GM18870 (cell line): ENCODE data around the gene TBC1D5.
"Not testable (repeated sequence)": the region's sequence is repeated elsewhere in the genome, so short reads cannot be mapped to it uniquely, and the experiment has no call there.

Source experiments
- ATAC-seq: cut with Tn5 transposase; IDR thresholded peaks from one replicate; pipeline ENCODE4 v1.9.1; 2021; ENCODE audit warnings: moderate library complexity; ENCODE audit not compliant: unreplicated experiment

The TBC1D5 gene

DNA sequence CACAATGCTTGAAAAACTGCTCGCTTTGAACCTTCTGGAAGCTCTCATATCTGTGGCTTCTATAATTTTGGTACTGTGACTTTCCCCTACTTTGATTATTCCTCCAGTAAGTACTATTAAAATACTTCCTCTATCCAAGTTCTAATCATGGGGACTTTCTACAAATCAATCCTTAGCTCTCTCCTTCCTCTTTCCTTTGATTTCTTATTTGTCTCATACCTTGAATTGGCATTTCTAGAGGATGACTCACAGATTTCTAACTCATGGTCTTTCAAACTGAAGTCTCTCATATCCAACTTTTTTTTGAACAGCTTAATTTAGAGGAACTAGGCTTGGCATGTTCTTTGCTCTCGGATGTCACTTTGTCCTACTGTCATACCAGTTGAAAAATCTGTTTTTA, 241.8 kb downstream of the TBC1D5 start:
- ATAC-seq, result no peak

DNA sequence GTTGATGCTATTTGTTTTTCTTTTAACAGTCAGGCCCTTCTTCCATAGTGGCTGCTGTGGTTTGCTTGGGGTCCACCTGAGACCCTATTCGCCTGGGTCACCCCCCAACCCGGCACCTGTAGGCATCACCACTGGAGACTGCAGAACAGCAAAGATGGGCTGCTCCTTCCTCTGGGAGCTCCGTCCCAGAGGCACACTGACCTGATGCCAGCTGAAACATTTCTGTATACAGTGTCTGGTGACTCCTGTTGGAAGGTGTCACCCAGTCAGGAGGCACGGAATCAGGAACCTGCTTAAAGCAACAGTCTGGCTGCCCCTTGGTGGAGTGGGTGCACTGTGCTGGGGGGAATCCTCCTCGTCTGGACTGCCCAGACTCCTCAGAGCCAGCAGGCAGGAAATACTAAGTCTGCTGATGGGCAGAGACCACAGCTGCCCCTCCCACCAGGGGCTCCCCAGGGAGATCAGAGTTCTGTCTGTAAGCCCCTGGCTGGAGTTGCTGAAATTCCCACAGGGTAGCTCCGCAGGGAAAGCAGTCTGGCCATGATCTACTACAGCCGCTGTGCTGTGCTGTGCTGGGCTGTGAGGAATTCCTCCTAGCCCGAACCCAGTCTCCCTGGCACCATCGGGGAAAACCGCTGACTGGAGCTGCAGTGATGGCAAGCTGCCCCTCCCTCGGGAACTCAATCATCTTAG, 248.2 kb downstream of the TBC1D5 start:
- ATAC-seq, result no peak

DNA sequence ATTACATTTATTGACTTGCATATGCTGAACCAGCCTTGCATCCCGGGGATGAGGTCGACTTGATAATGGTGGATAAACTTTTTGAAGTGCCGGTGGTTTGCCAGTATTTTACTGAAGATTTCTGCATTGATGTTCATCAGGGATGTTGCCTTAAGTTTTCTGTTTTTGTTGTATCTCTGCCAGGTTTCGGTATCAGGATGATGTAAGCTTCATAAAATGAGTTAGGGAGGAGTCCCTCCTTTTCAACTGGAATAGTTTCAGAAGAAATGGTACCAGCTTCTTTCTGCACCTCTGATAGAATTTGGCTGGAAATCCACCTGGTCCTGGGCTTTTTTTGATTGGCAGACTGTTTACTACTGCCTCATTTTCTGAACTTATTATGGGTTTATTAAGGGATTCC, 250.8 kb downstream of the TBC1D5 start:
- no peak for ATAC-seq

DNA sequence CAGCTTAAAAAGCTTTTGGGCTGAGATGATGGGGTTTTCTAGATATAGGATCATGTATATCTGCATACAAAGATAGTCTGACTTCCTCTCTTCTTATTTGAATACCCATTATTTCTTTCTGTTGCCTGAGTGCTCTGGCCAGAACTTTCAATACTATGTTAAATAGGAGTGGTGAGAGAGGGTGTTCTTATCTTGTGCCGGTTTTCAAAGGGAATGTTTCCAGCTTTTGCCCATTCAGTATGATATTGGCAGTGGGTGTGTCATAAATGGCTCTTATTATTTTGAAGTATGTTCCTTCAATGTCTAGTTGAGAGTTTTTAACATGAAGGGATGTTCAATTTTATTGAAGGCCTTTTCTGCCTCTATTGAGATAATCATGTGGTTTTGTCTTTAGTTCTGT, 251.2 kb downstream of the TBC1D5 start:
- not testable (repeated sequence) for ATAC-seq

DNA sequence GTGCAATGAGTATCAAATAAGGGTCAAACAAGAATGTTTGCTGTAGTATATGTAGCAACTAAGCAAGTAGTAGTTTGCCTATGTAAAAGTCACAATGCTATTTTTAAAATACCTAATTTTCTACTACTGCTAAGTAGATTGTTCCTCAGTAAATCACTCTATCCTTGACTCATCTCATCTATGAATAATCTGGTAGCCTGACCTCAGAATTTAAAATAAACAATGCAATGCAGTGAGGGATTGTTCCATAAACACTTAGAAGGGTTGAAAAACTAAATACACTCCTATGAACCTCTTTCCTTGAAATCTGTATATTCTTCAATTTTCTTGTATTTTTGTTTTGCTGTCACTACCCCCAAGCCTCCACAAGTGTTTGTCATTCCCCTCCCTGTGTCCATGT, 253.3 kb downstream of the TBC1D5 start:
- ATAC-seq, result no peak

DNA sequence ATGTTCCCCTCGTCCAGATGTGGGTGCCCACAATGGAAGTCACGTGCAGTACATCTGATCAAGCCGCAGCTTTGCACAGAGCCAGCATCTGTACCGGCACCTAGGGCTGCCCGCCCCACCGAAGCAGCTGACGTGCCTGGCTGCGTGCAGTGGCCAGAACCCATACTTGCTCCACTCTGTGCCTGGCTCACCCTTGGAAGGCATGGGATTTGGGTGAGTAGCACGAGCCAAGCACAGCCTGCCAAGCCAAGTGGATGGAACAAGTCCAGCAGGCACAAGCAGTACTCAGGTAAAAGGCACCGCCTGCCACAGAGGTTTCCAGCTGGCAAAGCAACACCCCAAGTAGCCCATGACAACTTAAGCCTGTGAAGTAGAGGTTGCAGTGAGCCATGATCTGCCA, 261.3 kb downstream of the TBC1D5 start:
- ATAC-seq, result no peak

DNA sequence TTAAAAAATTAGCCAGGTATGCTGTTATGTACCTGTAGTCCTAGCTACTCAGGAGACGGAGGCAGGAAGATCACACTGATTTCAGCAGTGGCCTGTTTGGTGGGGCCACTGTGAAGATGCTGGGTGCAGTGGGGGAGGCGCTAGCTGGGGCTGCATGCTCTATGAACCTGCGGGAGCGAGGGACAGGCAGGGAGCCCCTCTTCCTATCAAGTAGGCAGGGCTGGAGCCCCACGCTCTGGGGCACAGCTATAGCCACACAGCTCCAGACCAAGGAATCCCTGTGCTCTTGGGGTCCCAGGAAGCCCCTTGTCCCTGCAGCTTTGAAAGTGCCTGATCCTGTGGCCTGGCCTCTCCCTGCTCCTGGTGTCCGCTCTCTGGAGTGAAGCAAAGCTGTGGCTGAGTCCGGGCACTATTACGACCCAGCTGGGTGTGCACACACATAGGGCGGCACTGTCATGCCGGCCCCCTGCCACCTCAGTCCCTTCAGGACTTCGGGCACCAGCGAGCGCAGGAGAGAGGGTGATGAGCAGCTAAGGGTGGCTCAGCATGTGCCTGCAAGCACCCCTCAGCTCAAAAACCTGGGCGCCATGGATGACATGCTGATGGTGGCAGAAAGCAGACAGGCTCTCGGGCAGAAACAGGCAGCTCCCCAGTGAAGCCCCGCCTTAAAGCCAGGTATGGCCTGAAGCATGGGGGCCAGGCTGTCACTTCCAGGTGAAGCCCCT, 262.6 kb downstream of the TBC1D5 start:
- ATAC-seq, result no peak

DNA sequence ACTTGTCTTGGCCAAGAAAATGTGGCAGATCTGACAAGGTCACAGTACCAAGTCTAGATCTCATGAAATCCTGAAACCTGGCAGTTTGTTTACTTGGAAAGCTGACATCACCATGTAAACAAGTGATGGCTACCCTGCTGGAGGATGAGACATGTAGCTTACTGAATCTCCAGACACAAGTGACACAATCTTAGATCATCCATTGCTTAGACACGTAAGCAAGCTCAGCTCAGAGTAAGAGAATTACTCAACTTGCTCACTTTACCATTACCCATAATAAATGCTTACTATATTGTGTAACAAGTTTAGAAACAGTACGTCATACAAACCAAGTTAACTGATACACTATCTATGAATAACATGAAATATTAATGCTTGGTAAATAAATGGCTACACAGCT, 263.8 kb downstream of the TBC1D5 start:
- ATAC-seq, result no peak

DNA sequence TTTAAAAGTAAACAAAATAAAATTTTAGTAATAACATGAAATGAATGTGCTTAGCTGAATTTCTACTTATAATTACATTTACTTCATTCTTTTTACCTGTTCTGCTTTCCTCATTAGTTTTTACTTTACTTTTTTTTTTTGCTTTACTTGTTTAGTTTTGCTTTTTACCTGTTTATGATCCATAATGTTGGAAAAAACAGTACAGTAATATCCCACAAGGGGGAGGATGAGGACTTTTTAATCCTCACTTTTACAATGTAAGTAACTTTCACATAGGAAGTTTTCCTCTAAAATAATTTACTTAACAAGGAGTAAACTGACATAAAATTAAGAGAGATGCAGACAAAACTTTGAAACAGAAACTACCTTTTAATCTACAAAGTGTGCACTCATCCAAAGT, 268.7 kb downstream of the TBC1D5 start:
- ATAC-seq, result no peak

DNA sequence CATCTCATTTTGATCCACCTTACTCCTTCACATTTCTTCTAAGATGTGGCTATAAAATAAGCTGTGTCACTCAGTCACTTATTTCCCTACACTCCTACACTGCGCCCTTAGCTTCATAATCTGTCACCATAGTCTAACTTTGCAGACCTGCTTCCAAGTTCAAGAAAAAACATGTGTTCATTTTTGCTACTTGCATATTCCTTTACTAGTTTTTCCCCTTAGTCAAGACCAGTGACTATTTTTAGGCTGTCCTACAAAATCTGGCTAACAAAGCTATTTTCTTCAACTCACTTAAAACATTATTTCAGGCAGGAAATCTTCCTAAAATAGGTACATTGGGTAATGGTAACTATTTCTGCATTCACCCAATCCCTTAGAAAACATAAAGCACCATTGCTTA, 272.5 kb downstream of the TBC1D5 start:
- ATAC-seq, result no peak

DNA sequence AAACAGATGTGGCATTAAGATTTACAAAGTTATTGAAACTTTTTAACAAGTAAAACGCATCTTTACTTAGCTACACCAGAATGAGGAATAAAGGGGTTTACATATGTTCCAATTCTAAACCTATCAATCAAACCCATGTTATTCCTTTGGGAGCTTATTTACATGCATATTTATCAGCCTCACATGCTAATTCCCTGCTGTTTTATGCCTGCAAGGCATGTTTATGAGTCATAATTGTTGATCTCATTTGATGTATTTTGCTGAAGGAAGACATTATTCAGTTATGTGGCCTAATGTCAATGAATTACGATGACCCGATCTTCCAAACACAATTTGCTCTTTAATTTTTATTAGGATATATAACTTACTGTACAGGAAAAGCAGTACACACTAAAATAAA, 272.9 kb downstream of the TBC1D5 start:
- no peak for ATAC-seq

DNA sequence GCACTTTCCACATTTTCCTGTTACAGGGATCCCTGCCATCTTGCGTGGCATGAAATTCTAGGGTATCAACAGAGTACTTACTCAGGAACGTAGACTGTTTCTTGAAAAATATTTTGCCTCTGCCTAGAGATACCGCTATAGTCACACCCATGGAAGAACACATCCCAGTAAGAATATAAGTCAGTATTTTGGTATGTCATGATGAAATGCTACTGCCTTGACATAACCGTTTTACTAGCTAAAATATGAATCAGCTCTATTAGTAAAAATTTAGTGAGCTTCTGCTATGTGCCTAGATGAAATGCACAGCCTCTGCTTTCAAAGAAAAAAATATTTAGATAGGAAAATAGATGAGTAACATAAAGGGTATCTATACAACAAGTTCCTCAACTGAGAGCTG, 276.4 kb downstream of the TBC1D5 start:
- ATAC-seq, result no peak

DNA sequence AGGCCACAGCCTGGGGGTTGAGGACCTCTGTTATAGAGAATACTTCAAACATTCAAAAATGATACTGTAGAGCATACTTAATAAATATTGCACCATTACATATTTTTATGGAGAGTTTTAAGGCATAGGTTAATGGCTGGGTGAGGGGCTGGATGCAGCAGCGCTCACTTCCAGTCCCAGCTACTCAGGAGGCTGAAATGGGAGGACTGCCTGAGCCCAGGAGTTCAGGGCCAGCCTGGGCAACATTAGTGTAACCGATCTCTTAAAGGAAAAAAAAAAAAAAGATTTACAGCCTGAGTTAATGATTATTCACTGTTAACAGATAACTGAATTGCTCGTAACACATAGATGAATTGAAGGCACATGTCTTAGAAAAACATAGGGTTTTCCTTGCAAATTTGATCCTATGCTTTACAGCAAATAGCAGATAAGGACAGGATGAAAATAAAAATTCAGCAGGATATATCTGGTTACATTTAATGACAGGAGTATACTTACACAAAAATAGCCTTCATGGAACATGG, 282.9 kb downstream of the TBC1D5 start:
- no peak for ATAC-seq

DNA sequence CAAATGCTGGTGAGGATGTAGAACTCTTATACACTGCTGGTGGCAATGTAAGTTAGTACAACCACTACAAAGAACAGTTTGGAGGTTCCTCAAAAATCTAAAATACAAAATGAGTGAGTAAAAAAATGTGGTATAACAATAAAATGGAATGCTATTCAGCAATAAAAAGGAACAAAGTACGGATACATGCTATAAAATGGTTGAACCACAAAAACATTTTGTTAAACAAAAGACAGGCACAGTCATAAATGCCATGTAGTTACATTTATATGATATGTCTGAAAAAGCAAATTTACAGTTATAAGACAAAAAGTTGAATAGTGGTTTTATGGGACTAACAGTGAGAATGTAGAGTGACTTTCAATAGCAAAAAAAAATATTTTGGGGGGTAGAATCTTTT, 285.8 kb downstream of the TBC1D5 start:
- ATAC-seq, result no peak

DNA sequence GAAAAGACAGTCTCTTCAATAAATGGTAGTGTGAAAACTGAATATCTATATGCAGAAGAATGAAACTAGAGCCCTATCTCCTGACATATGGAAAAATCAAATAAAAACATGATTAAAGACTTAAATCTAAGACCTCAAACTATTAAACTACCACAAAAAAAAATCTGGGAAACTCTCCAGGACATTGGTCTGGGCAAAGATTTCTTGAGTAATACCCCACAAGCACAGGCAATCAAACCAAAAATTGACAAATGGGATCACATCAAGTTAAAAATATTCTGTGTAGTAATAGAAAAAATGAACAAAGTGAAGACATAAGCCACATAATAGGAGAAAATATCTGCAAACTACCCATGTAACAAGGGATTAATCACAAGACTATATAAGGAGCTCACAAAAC, 286.4 kb downstream of the TBC1D5 start:
- no peak for ATAC-seq

DNA sequence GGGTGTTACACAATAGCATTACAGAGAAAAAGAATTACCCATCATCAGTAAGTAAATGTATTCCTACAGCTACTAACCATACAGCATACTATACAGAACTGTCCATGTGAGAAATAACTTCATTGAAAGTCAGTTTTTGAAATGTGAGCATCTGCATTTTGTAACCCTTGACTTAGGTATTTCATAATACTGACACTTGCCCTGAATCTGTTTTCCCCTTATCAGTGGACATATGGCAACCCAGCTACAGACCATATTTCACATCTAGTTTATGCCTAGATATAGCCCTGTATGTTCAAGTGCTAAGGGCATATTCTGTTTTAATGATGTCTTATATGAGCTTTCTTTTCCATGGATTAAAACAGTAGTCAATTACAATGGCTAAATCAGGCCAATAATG, 297.6 kb downstream of the TBC1D5 start:
- ATAC-seq, result no peak

DNA sequence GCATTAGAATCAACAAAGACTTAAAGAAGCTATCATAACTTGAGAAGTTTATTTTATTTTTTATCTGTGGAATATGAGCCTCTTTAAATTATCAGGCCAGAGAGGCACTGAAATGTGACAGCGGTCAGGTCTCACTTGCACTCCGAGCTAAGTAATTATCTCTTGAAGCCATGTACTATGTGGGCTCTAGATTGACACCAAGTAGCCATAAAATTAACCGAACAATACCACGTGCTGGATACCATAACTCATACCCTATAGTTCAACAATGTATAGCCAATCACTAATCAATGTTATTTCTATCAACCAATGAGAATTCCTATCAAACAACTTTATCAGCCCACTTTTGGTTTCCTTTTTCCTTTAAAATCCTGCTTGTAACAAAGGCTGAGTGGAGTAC, 299.3 kb downstream of the TBC1D5 start:
- ATAC-seq, result no peak

DNA sequence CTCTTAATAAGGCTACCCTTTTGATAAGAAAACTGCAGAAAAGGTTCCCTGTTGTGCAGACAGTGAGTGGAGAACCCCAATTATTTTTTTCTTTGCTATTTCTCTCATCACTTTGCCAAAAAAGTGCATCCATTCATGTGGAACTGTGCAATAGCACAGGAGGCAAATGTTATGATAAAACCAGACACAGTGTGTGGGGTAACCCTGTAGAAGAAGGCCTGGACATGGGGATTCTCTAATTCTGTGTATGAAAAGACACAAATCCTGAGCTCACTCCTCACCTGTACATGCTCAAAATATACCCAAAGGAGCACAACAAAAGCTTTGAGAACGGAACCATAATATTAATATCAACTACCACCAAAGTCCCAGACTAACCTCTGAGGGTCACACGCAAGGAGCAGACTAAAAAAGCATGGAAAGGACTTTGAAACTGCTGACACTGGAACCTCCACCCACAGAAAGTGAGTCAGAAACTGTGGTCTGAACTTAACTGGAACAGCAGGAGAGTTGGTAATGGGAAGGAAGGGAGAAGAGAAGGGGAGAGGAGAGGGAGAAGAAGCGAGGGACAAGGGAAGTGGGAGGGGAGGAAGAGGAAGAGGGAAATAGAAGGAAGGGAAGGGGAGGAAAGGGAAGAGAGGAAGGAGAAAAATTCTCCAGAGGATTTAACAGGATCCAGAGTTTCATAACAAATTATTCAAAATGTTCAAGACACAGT, 299.9 kb downstream of the TBC1D5 start:
- ATAC-seq, result no peak

DNA sequence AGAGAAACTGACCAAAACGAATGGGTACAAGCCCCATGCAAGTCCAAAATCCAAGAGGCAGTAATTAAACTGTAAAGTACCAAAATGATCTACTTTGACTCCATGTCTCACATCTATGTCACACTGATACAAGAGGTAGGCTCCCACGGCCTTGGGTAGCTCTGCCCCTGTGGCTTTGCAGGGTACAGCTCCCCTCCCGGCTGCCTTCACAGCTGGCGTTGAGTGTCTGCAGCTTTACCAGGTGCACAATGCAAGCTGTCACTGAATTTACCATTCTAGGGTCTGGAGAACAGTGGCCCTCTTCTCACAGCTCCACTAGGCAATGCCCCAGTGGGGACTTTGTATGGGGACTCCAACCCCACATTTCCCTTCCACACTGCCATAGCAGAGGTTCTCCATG, 308.6 kb downstream of the TBC1D5 start:
- ATAC-seq, result no peak

DNA sequence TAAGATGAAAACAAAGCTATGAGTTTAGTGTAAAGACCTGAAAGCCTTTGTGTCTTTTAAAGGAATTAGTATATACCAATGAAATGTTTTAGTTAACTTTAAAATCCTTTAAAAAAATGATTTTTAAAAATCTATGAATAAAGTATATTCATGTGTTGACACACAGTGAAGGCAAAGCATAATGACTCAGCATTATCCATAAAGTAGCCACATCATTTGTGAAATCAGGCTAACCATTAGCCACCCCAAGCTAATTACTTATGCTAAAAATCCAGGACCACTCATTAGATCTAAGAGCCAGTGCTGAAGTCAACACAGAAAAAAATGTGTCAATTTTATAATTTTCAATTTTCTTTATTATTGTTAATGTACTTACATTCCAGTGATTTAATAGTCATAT, 310.2 kb downstream of the TBC1D5 start:
- no peak for ATAC-seq

DNA sequence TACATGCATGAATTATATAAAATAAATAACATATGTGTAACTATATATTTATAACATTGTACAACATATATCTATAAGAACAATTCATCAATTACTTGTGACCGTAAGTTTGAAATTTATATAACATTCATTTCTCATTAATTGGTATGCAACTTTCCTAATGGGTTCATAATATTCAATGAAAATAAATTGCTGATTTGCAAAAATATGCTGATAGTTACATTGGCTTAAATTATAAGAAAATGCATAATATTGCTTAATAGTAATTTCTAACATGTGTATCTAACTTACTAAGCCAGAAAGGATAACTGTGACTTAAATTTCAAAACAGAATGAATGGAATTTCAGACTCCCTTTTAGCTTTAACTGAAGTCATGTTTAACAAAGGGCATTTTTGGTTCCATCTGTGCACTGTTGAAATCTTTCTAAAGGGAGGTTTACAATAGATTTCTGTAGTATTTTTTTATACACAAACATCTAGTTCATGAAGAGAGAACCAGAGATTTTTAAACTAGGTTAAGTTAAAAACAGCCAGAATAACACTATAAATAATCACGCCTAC, 310.9 kb downstream of the TBC1D5 start:
- no peak for ATAC-seq

DNA sequence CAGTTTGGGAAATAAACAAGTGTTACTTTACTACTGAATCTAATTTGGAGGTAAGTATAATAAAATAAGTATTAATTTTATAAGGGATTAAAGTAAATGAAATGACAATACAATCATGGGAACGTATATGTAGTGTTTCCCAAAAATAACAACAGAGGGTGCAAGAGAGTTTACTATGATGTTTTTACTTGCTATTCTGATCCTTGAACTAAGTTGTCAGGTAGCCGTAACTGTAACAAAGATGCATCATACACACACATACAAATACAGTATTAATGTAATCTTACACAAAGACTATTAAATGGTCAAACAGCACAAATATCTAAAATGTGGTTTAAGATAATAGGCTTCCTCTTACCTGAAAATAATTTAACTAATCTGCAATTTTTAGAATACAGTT, 311.4 kb downstream of the TBC1D5 start:
- no peak for ATAC-seq
